H1 (cell line): ENCODE data around the gene MYRF.

Source experiments
- EP300 ChIP-seq, 2 experiments: IDR thresholded peaks; 1 replicate in 1 of 2; 2 replicates in 1 of 2; pipeline ENCODE4 v1.6.1; 2011 to 2012; ENCODE audit warnings: low read depth in 2 of 2, low read length in 2 of 2, mild to moderate bottlenecking in 2 of 2, borderline replicate concordance in 1 of 2, inconsistent platforms in 1 of 2, moderate library complexity in 1 of 2
- EZH2 ChIP-seq: fragments of 200-600 bp; sonication (generic); IDR thresholded peaks from 2 replicates; pipeline ENCODE4 v1.7.1; 2012; ENCODE audit warnings: low read depth, mild to moderate bottlenecking, moderate library complexity, low read length, inconsistent platforms; ENCODE audit not compliant: severe bottlenecking
- KDM1A ChIP-seq: fragments of 200-600, 300-600 bp; sonication (generic); IDR thresholded peaks from 2 replicates; pipeline ENCODE4 v1.7.1; 2016; ENCODE audit warnings: mild to moderate bottlenecking, low read length, borderline replicate concordance
- TF ChIP-seq, protein P1 (sequence below): IDR thresholded peaks from 2 replicates; pipeline ENCODE4 v1.6.1; 2012; ENCODE audit warnings: low read length, inconsistent platforms
- TF ChIP-seq, protein P2 (sequence below), 3 experiments: IDR thresholded peaks; 1 replicate in 2 of 3; 2 replicates in 1 of 3; pipeline versions ENCODE4 v1.5.1 to v1.6.1; 2011; ENCODE audit warnings: low read length in 3 of 3, mild to moderate bottlenecking in 3 of 3, inconsistent platforms in 2 of 3, low read depth in 1 of 3, moderate library complexity in 1 of 3; ENCODE audit not compliant: insufficient read depth in 1 of 3; ENCODE audit errors: control extremely low read depth in 1 of 3

DNA sequence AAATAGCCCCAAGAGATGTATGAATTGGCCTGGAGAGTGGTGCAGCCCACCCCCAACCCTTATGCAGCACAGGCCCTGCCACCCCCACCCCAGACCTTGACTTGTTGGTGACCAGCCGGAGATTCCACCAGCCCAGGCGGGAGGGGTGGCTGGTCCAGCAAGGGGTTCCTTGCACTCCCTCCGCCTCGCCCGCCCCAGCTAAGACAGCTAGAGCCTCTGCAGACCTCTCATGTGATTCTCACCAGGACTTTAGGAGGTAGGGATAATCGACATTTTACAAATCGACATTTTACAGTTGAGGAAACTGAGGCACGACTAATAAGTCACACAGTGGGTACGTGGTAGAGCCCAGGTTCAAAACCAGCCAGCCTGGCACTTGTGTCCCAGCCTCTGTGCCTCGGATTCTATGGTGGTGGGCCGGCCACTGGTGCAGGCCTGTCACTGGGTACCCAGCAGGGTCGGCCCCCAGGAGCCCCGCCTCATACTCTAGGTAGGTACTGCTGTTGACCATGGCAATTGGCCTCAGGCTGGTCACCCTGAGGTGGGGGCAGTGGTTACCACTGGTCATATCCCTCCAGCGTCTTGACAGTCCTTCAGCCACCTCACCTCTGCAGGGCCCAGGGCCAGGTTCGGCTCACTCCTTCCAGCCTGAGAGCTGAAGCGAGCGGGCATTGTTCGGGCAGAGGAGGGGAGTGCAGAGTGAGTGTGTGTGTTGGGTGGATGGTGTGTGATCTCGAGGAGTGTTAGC, 35.0 kb upstream of the MYRF start:
- TF ChIP-seq, protein P1, sequence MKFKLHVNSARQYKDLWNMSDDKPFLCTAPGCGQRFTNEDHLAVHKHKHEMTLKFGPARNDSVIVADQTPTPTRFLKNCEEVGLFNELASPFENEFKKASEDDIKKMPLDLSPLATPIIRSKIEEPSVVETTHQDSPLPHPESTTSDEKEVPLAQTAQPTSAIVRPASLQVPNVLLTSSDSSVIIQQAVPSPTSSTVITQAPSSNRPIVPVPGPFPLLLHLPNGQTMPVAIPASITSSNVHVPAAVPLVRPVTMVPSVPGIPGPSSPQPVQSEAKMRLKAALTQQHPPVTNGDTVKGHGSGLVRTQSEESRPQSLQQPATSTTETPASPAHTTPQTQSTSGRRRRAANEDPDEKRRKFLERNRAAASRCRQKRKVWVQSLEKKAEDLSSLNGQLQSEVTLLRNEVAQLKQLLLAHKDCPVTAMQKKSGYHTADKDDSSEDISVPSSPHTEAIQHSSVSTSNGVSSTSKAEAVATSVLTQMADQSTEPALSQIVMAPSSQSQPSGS: no peak
- TF ChIP-seq EP300 (IDR thresholded peaks at IDR 0.05; ENCODE audit: borderline replicate concordance in 1 of 2, low read depth in 2 of 2, low read length in 2 of 2) (no peak), KDM1A (no peak), EZH2 (no peak)
- TF ChIP-seq, protein P2, sequence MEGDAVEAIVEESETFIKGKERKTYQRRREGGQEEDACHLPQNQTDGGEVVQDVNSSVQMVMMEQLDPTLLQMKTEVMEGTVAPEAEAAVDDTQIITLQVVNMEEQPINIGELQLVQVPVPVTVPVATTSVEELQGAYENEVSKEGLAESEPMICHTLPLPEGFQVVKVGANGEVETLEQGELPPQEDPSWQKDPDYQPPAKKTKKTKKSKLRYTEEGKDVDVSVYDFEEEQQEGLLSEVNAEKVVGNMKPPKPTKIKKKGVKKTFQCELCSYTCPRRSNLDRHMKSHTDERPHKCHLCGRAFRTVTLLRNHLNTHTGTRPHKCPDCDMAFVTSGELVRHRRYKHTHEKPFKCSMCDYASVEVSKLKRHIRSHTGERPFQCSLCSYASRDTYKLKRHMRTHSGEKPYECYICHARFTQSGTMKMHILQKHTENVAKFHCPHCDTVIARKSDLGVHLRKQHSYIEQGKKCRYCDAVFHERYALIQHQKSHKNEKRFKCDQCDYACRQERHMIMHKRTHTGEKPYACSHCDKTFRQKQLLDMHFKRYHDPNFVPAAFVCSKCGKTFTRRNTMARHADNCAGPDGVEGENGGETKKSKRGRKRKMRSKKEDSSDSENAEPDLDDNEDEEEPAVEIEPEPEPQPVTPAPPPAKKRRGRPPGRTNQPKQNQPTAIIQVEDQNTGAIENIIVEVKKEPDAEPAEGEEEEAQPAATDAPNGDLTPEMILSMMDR (IDR thresholded peaks at IDR 0.05; ENCODE audit: control extremely low read depth in 1 of 3, insufficient read depth in 1 of 3, low read depth in 1 of 3, low read length in 3 of 3): no peak
